Testis (tissue), 2 donors: Measurements from ENCODE around the gene ATP11C.

Source experiments
- CTCF ChIP-seq, 3 experiments: fragments of 450-650 bp in 2 of 3; fragments of 200-600 bp in 1 of 3; sonication (generic) in 1 of 3; IDR thresholded peaks; one replicate each; pipeline ENCODE4 v1.5.1; 2016 to 2019; ENCODE audit warnings: antibody characterized with exemption in 3 of 3, mild to moderate bottlenecking in 2 of 3, moderate library complexity in 1 of 3
- POLR2A ChIP-seq: fragments of 450-650 bp; IDR thresholded peaks from one replicate; pipeline ENCODE4 v1.6.1; 2017; ENCODE audit warnings: antibody characterized with exemption, mild to moderate bottlenecking, moderate library complexity

GRCh38 chrX:139936259-139936658, 3.4 kb upstream of the ATP11C start:
- no peak for TF ChIP-seq CTCF (IDR thresholded peaks at IDR 0.05)
- no peak for TF ChIP-seq POLR2A
